Endothelial cell of hepatic sinusoid (primary cell): Measurements from ENCODE around the gene CXXC1.
"Not testable (repeated sequence)": the region's sequence is repeated elsewhere in the genome, so short reads cannot be mapped to it uniquely, and the experiment has no call there.

Experiments
- in situ Hi-C: cut with HindIII; loops from 2 replicates; pipeline ENCODE4 v1.10.0; 2017; ENCODE audit warnings: low sequenced_read_pairs

Gene CXXC1

GRCh38 chr18:50298443-50299284, 11.2 kb upstream of the CXXC1 start:
- in situ Hi-C loops: no loop called here

DNA sequence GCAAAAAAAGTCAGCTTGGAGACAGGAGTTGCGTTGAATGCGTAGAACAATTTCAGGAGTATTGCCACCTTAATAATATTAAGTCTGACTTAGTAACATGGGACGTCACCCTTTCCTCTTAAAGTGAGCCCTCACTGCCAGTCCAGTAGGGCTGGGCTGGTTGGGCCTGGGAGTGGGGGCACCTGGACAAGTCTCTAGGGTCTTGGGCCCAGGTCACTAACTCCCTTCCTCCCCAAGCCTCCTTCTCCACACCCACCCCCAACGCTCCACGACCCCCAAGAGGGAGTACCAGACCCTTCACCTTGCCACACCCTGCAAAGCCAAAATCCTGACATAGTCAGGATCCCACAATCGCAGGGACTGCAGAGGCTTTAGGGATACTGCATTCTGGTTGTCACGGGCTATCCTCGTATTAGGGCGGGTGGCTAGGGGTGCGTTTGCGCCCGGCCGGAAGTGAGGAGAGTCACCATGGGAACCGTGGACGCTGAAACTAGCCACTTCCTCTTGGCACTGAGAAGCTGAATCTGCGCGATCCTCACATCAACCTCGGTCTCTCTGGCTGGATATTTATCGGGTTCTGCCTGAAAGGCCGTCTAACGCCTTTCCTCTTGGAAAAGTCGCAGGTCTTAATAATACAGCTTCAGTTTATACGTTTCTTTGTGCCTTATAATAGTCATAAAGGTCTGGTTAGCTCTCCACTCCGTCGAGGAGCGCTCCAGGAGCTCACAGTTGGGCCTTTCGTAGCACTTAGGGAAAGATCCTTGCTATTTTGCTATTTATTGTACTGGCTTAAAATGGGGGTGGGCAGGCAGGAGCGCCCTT, 10.3 kb upstream of the CXXC1 start:
- in situ Hi-C loops: no loop called here

GRCh38 chr18:50293039-50293438, 5.5 kb upstream of the CXXC1 start:
- in situ Hi-C loops: no loop called here

DNA sequence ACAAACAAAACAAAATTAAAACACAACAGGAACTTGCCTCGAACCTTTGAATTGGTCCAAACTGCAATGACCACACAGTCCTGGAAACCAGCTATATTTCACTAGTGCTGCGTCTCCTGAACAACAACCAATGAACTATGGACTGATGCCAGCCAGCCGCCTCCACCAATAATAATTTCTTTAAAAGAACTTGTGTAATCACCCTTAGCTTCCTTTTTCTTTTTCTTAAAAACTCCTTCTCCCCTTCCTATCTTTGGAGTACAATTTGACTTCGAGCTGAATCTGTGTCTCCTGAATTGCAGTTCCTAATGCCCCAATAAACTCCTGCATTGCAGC, 1.6 kb upstream of the CXXC1 start:
- in situ Hi-C loops: no loop called here

DNA sequence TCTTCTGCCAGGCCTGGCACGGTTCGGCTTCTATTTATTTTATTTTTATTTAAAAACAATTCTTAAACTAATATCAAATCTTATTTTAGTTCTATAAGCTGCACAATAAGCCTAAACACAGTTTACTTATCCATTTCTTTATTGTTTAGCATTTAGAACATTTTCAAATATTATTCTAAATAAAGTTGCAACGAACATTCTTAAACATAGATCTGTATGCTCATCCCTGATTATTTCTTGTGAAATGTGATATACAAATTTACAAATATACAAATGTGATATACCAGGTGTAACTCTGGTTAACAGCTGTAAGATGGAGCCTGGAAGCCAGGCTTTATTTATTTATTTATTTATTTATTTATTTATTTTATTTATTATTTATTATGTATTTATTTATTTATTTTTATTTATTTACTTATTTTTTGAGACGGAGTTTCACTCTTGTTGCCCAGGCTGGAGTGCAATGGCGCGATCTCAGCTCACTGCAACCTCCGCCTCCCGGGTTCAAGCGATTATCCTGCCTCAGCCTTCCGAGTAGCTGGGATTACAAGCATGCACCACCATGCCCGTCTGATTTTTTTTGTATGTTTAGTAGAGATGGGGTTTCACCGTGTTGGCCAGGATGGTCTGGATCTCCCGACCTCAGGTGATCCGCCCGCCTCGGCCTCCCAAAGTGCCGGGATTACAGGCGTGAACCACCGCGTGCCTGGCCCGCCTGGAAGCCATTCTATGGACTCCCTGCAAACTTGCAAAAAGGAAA, 1.0 kb upstream of the CXXC1 start:
- in situ Hi-C loops: not testable (repeated sequence)

GRCh38 chr18:50287028-50287440, 458 bp downstream of the CXXC1 start:
- in situ Hi-C loops: no loop called here

GRCh38 chr18:50286391-50287027, 983 bp downstream of the CXXC1 start:
- in situ Hi-C loops: no loop called here

- in situ Hi-C loops: no loop called here
Measured at GRCh38 chr18:50285631-50286321, 1.7 kb downstream of the CXXC1 start.

- in situ Hi-C loops: no loop called here
Measured at GRCh38 chr18:50285071-50285470, 2.4 kb downstream of the CXXC1 start.

DNA sequence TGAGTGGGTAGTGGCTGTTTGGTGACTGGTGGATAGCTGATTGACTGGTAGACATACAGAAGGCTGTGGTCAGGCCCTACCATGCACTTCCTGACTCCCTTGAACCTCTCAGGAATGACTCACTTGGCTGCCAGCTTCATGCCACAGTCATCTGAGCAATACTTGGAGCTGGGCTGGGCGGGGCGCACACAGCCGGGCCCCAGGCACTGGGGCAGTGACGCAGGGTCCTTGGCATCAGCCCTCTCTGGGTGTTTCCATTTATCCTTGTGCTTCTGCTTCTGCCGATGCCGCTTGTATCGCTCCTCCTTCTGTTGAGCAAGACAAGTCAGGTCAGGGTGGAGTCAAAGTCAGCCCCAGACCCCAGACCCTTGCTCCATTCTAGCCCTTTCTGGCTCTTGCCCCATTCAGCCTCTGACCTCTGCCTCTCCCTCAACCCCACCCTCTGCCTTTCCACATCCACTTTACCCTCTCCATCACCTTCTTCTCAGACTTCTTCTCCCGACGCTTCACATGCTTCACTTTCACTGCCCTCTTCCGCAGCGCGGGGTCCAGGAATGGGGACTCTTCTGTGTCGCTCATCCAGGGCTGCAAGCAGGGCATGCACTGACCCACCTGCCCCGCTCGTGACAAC, 3.1 kb downstream of the CXXC1 start:
- in situ Hi-C loops: no loop called here

GRCh38 chr18:50283469-50284209, 3.9 kb downstream of the CXXC1 start:
- in situ Hi-C loops: no loop called here

GRCh38 chr18:50282521-50283335, 4.8 kb downstream of the CXXC1 start:
- in situ Hi-C loops: no loop called here

DNA sequence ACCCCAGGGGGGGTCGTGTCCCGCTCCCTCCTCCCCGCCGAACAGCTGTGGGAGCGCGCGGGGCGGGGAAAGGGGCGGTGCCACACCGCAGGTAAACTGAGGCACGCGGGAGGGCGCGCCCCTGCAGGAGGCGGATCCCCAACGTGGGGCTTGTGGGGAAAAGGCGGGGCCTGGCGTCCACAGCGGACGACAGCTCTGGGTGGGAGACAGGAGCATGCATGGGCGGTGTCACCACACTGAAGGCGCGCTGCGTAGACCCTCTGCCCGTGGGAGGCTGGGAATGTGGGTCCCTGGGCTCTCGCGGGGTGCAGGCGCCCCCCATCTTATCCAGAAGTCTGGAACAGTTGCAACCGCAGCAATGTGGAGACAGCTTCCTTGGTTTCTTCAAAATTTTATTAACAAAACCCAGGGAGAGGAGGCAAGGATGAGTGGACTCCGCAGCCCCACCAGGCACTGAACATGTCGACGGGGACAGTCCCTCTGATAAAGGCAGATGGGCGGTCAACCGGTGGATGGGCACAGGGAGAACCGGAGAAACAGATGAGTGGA, 5.4 kb downstream of the CXXC1 start:
- in situ Hi-C loops: no loop called here

DNA sequence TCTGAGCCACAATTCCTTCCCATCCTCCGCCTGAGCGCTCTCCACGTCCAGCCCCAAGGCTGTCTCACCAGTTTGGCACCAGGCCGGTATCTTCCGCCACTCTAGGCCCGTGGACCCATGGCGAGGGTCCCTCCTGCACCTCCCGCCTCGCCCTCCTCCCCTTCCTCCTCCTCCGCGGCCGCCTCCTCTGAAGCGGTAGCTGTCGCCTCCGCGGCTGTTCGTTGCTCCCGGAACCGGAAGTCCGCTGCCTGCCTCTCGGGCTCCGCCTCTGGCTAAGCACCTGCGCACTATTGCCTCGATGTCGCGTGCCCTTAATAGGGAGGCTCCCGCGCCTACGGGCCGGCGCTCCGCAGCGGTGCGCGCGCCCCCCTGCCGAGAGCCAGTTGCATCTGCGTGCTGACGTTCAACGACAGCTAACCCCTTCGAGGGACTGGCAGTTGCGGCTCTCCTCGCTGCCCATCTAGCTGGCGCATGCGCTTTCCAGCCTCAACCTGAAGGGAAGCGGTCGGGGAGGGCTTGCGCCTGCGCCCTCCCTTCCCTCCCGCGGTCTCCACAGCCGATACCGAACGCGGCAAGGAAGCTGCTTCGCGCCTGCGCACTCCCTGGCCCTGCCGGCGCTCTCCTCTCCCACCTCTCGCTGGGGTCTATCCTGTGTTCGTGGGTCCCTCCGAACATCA, 6.1 kb downstream of the CXXC1 start, which contains the start of gene MBD1:
TSS of gene MBD1 (minus strand) at position 229 of the 677 bp plus-strand sequence. CDS start 1,531 bp downstream, outside the sequence.
- in situ Hi-C loops: no loop called here

DNA sequence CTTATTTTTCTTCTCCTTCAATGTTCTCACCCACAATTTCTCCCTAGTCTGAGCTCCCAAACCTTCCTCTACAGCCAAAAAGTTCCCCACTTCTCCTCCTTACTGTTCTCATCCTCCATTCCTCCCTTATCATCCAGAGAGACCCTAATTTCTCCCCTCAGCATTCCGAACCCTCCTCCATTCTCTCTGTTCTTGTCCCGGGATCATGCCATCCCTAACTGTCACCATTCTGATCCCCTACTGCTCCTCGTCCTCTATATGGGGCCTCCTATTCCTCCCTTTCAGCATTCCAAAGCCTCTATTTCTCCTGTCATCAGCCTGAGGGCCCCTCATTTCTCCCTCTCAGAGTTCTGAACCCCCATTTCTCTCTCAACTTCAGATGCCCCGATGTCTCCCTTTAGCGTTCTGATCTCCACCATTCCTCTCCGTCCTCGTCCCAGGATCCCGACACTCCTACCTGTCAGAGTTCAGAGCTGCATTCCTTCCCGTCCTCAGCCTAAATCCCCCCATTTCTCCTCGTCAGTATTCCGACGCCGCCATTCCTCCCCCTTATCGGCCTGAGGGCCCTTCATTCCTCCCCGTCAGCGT, 6.7 kb downstream of the CXXC1 start:
- in situ Hi-C loops: no loop called here

DNA sequence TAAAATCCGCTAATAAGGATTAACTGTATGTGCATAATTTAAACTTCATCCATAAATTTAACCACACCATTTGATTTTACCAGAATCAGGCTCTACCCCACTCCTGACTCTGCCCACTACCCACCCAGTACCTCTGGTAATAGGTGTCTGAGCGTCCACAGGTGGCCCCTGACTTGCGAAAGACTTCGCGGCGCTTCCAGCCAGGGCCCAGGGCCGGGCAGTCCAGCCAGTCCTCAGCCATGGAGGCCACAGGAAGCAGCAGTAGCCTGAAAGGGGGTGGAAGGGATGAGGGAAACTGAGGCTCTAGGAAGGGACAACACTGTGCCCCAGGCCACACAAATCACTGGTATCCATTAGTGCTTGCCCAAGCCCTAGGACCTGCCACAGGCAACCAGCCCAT, 7.7 kb downstream of the CXXC1 start:
- in situ Hi-C loops: no loop called here

GRCh38 chr18:50277942-50278341, 9.6 kb downstream of the CXXC1 start:
- in situ Hi-C loops: no loop called here
